Nephron (organoid): ENCODE measurements around the gene NSD1.

Source experiments
- H3K27ac Mint-ChIP-seq, 3 experiments: 2 replicates each; pipeline ENCODE4 v1.8.0; 2020; ENCODE audit warnings: mixed read lengths in 3 of 3, mild to moderate bottlenecking in 2 of 3, moderate library complexity in 1 of 3
- H3K27me3 Mint-ChIP-seq: 2 replicates; pipeline ENCODE4 v1.8.0; 2021; ENCODE audit warnings: low read depth, mild to moderate bottlenecking, moderate library complexity, mixed read lengths
- H3K36me3 Mint-ChIP-seq: 2 replicates; pipeline ENCODE4 v1.8.0; 2020; ENCODE audit warnings: low read depth, mixed read lengths
- H3K4me1 Mint-ChIP-seq: 2 replicates; pipeline ENCODE4 v1.8.0; 2020; ENCODE audit warnings: mixed read lengths
- H3K4me3 Mint-ChIP-seq, 3 experiments: 2 replicates each; pipeline ENCODE4 v1.8.0; 2020; ENCODE audit warnings: mild to moderate bottlenecking in 3 of 3, mixed read lengths in 3 of 3, moderate library complexity in 2 of 3
- H3K9me3 Mint-ChIP-seq: 2 replicates; pipeline ENCODE4 v1.8.0; 2020; ENCODE audit warnings: mixed read lengths
- CTCF ChIP-seq, 3 experiments: fragments of 200-600 bp; sonication (generic); IDR thresholded peaks; one replicate each; pipeline ENCODE4 v1.5.0; 2021; ENCODE audit warnings: antibody characterized with exemption in 3 of 3; ENCODE audit not compliant: unreplicated experiment in 3 of 3

Gene NSD1

GRCh38 chr5:177089127-177089526 lies 44.4 kb upstream of the NSD1 start:
- peak overlapping the region; percentile 74 to 85 (median 82) for H3K4me3 Mint-ChIP-seq
- H3K27me3 Mint-ChIP-seq, result peaks cover 14% of the 10 kb centered on the region
- H3K9me3 Mint-ChIP-seq, result no peaks in the 10 kb centered on the region
- H3K27ac Mint-ChIP-seq, result peak overlapping the region; percentile 89 to 92 (median 90)
- peaks cover 9% of the 10 kb centered on the region for H3K36me3 Mint-ChIP-seq
- no peak for TF ChIP-seq CTCF (IDR thresholded peaks at IDR 0.05; ENCODE audit: unreplicated experiment in 3 of 3)
- peaks cover 35% of the 10 kb centered on the region for H3K4me1 Mint-ChIP-seq

GRCh38 chr5:177089825-177090641 lies 43.5 kb upstream of the NSD1 start:
- Mint-ChIP-seq H3K27me3 (peaks cover 14% of the 10 kb centered on the region), H3K36me3 (peaks cover 9% of the 10 kb centered on the region), H3K27ac (peak overlapping the region; percentile 89 to 92 (median 90)), H3K4me3 (peak overlapping the region; percentile 74 to 85 (median 82)), H3K9me3 (no peaks in the 10 kb centered on the region), H3K4me1 (peaks cover 44% of the 10 kb centered on the region)
- TF ChIP-seq CTCF (IDR thresholded peaks at IDR 0.05; ENCODE audit: unreplicated experiment in 3 of 3), result no peak

GRCh38 chr5:177090813-177091212 lies 42.8 kb upstream of the NSD1 start:
- TF ChIP-seq CTCF (IDR thresholded peaks at IDR 0.05; ENCODE audit: unreplicated experiment in 3 of 3), result no peak
- Mint-ChIP-seq H3K36me3 (peaks cover 9% of the 10 kb centered on the region), H3K4me3 (no peak overlapping the region), H3K4me1 (peaks cover 49% of the 10 kb centered on the region), H3K27ac (peak overlapping the region in 1 of 3 experiments; percentile 25), H3K9me3 (no peaks in the 10 kb centered on the region), H3K27me3 (peaks cover 14% of the 10 kb centered on the region)

- Mint-ChIP-seq H3K36me3 (peaks cover 9% of the 10 kb centered on the region), H3K9me3 (no peaks in the 10 kb centered on the region), H3K4me3 (no peak overlapping the region), H3K27ac (peak overlapping the region in 1 of 3 experiments; percentile 25), H3K27me3 (peaks cover 12% of the 10 kb centered on the region), H3K4me1 (peaks cover 49% of the 10 kb centered on the region)
- TF ChIP-seq CTCF (IDR thresholded peaks at IDR 0.05; ENCODE audit: unreplicated experiment in 3 of 3), result no peak
Measured at GRCh38 chr5:177091232-177091631, 42.3 kb upstream of the NSD1 start.

GRCh38 chr5:177092178-177093081 lies 41.1 kb upstream of the NSD1 start:
- Mint-ChIP-seq H3K27me3 (peaks cover 12% of the 10 kb centered on the region), H3K27ac (peak overlapping the region in 1 of 3 experiments; percentile 25), H3K9me3 (no peaks in the 10 kb centered on the region), H3K4me3 (peak overlapping the region in 1 of 3 experiments; percentile 11), H3K4me1 (peaks cover 48% of the 10 kb centered on the region), H3K36me3 (peaks cover 9% of the 10 kb centered on the region)
- no peak for TF ChIP-seq CTCF (IDR thresholded peaks at IDR 0.05; ENCODE audit: unreplicated experiment in 3 of 3)
